ENCODE data around the gene EPM2A.

Gene EPM2A

GRCh38 chr6:145623231-145623630 lies 112.1 kb downstream of the EPM2A start:
- TF ChIP-seq CTCF (IDR thresholded peaks at IDR 0.05; ENCODE audit: low read depth, low read length, missing control alignments), result no peak
- DNase-seq (ENCODE audit: low read depth), result no peak
- no peak overlapping the region for H3K4me3 ChIP-seq (ENCODE audit: low read depth, low read length)

- no peak for DNase-seq (ENCODE audit: low read depth)
- no peak overlapping the region for H3K4me3 ChIP-seq (ENCODE audit: low read depth, low read length)
- TF ChIP-seq CTCF (IDR thresholded peaks at IDR 0.05; ENCODE audit: low read depth, low read length, missing control alignments), result no peak
These were observed 113.5 kb downstream of the EPM2A start for GRCh38 chr6:145621776-145622175.

- H3K4me3 ChIP-seq (ENCODE audit: low read depth, low read length), result no peak overlapping the region
- no peak for TF ChIP-seq CTCF (IDR thresholded peaks at IDR 0.05; ENCODE audit: low read depth, low read length, missing control alignments)
- no peak for DNase-seq (ENCODE audit: low read depth)
These were observed 115.2 kb downstream of the EPM2A start for GRCh38 chr6:145620088-145620487.

GRCh38 chr6:145609521-145609920 lies 125.8 kb downstream of the EPM2A start:
- no peak for TF ChIP-seq CTCF (IDR thresholded peaks at IDR 0.05; ENCODE audit: low read depth, low read length, missing control alignments)
- no peak for DNase-seq (ENCODE audit: low read depth)
- H3K4me3 ChIP-seq (ENCODE audit: low read depth, low read length), result no peak overlapping the region

- no peak for DNase-seq (ENCODE audit: low read depth)
- TF ChIP-seq CTCF (IDR thresholded peaks at IDR 0.05; ENCODE audit: low read depth, low read length, missing control alignments), result no peak
- H3K4me3 ChIP-seq (ENCODE audit: low read depth, low read length), result no peak overlapping the region
These were observed 126.5 kb downstream of the EPM2A start for GRCh38 chr6:145608850-145609249.

GRCh38 chr6:145603991-145604390 lies 131.3 kb downstream of the EPM2A start:
- TF ChIP-seq CTCF (IDR thresholded peaks at IDR 0.05; ENCODE audit: low read depth, low read length, missing control alignments), result no peak
- no peak for DNase-seq (ENCODE audit: low read depth)
- H3K4me3 ChIP-seq (ENCODE audit: low read depth, low read length), result no peak overlapping the region

- no peak for DNase-seq (ENCODE audit: low read depth)
- no peak overlapping the region for H3K4me3 ChIP-seq (ENCODE audit: low read depth, low read length)
- TF ChIP-seq CTCF (IDR thresholded peaks at IDR 0.05; ENCODE audit: low read depth, low read length, missing control alignments), result no peak
These were observed 131.9 kb downstream of the EPM2A start for GRCh38 chr6:145603424-145603833.
